Measurements from ENCODE around the gene CDC14A. TPM values are rescaled to one million over a fixed set of nuclear protein-coding genes. Genes with fewer than 3 reads are reported as not detected.

The CDC14A gene
- total RNA-seq, 1 experiment from 2014 or later = 6.8 TPM

DNA sequence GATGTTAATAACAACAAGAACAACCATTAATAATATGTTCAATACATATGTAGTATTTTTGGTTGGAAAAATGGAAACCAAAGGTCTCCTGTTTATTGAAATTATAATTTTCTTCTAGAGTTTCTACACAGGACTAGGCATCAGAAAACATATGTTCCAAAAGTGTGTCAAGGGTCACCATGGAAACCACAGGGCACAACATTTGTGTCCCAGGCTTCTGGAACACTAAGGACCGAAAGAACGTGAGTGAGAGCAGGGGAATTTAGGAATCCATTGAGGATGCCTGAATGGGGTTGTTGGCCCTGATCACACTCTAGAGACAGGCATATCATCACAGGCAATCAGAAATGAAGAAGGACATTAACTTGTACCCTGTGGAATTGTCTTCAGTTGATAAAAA, 7.5 kb upstream of the CDC14A start:
- H3K9me3 ChIP-seq (ENCODE audit: low read depth, low read length, poor library complexity, severe bottlenecking) = no peaks in the 10 kb centered on the region
- H3K4me1 ChIP-seq (ENCODE audit: insufficient read depth, low read length, poor library complexity, severe bottlenecking) = no peaks in the 10 kb centered on the region
- no peak overlapping the region for H3K4me3 ChIP-seq (ENCODE audit: low read depth, low read length, poor library complexity, severe bottlenecking)
- CTCF ChIA-PET = no interaction called here
- H3K27me3 ChIP-seq (replicated peaks; ENCODE audit: insufficient read depth, low read depth, low read length, poor library complexity) = no peaks in the 10 kb centered on the region
- intact Hi-C loops (cut with micrococcal nuclease; ENCODE audit: unreplicated experiment) = no loop called here
- H3K36me3 ChIP-seq (ENCODE audit: insufficient read depth, low read length, poor library complexity, severe bottlenecking) = no peaks in the 10 kb centered on the region
- no peak overlapping the region for H3K27ac ChIP-seq (ENCODE audit: low read depth, low read length, poor library complexity, severe bottlenecking)
- DNase-seq (ENCODE audit: low spot score) = no peak
- POLR2A ChIA-PET (ENCODE audit: low non-redundant PET) = no interaction called here
- no peak for TF ChIP-seq EZH2 (IDR thresholded peaks at IDR 0.05; ENCODE audit: borderline replicate concordance, low read depth, low read length, poor library complexity, severe bottlenecking)
- TF ChIP-seq CTCF (conservative IDR thresholded peaks at IDR 0.05; ENCODE audit: low read depth, low read length) = no peak
- BruUV-seq (replicated peaks) = no TSS peak

DNA sequence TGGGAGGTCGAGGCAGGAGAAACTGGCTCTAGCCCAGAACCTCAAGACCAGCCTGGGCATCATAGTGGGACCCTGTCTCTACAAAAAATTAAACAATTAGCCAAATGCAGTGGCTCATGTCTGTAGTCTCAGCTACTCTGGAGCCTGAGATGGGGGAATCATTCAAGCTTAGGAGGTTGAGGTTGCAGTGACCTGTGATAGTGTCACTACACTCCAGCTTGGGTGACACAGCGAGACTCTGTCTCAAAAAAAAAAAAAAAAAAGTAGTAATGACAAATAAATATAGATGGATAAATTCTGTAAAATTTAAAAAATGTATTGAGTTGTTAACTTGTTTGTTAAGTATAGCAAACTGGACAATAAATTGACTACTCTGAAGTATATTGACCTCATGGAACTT, 5.9 kb upstream of the CDC14A start:
- no TSS peak for BruUV-seq (replicated peaks)
- ChIA-PET CTCF (no interaction called here), POLR2A (ENCODE audit: low non-redundant PET) (no interaction called here)
- TF ChIP-seq CTCF (conservative IDR thresholded peaks at IDR 0.05; ENCODE audit: low read depth, low read length) (no peak), EZH2 (IDR thresholded peaks at IDR 0.05; ENCODE audit: borderline replicate concordance, low read depth, low read length, poor library complexity, severe bottlenecking) (no peak)
- Histone ChIP-seq H3K9me3 (ENCODE audit: low read depth, low read length, poor library complexity, severe bottlenecking) (no peaks in the 10 kb centered on the region), H3K27ac (ENCODE audit: low read depth, low read length, poor library complexity, severe bottlenecking) (no peak overlapping the region), H3K4me3 (ENCODE audit: low read depth, low read length, poor library complexity, severe bottlenecking) (no peak overlapping the region), H3K4me1 (ENCODE audit: insufficient read depth, low read length, poor library complexity, severe bottlenecking) (peaks cover 7% of the 10 kb centered on the region), H3K27me3 (replicated peaks; ENCODE audit: insufficient read depth, low read depth, low read length, poor library complexity) (no peaks in the 10 kb centered on the region), H3K36me3 (ENCODE audit: insufficient read depth, low read length, poor library complexity, severe bottlenecking) (no peaks in the 10 kb centered on the region)
- DNase-seq (ENCODE audit: low spot score) = no peak
- intact Hi-C loops (cut with micrococcal nuclease; ENCODE audit: unreplicated experiment) = no loop called here

DNA sequence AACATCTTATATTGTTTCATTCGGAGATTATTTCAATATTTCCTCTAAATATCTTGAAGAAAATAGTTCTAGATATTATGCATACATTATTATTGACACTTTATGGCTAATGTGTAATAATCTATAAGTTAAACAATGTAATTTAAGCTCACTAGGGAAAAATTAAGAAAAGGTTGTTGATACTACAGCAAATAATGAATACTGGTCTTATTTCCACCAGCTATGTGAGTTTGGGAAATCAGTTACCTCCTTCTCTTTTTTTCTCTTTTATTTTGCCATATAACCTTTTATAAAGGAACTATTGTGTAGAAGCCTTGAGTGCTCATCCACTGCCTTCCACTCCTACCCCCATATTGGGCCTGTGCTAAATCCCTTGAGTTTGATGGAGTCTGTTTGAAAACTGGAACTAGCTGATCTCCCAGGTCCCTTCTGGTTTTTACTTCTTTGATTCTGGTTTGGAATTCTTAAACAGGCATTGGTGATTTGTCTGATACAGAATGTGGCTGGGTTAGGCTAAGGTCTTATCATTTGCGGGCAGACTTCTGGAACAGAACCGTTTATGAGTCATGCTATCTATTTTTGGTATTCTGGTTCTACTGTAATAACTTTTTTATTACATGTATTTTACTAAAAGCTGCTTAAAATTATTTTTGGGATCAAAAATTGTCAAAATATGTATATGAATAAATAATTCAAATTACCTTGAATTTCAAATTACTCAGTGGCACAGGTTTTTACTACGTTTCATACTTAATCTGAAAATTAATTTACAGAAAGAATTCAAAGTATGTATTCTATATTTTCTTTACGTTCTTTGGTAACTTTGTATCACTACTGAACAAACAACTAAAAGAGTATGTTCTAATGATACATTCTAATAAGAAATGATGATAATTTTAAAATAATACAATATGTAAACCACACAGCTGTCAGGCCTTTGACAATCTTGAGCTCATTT, 5.0 kb upstream of the CDC14A start:
- POLR2A ChIA-PET (ENCODE audit: low non-redundant PET) = no interaction called here

More for the DNA sequence above, 5.0 kb upstream of the CDC14A start:
- DNase-seq (ENCODE audit: low spot score) = no peak
- no peak overlapping the region for H3K27ac ChIP-seq (ENCODE audit: low read depth, low read length, poor library complexity, severe bottlenecking)
- H3K9me3 ChIP-seq (ENCODE audit: low read depth, low read length, poor library complexity, severe bottlenecking) = no peaks in the 10 kb centered on the region
- CTCF ChIA-PET = no interaction called here
- no peaks in the 10 kb centered on the region for H3K27me3 ChIP-seq (replicated peaks; ENCODE audit: insufficient read depth, low read depth, low read length, poor library complexity)
- TF ChIP-seq CTCF (conservative IDR thresholded peaks at IDR 0.05; ENCODE audit: low read depth, low read length) (no peak), EZH2 (IDR thresholded peaks at IDR 0.05; ENCODE audit: borderline replicate concordance, low read depth, low read length, poor library complexity, severe bottlenecking) (no peak)
- no peak overlapping the region for H3K4me3 ChIP-seq (ENCODE audit: low read depth, low read length, poor library complexity, severe bottlenecking)
- no peaks in the 10 kb centered on the region for H3K36me3 ChIP-seq (ENCODE audit: insufficient read depth, low read length, poor library complexity, severe bottlenecking)
- peaks cover 7% of the 10 kb centered on the region for H3K4me1 ChIP-seq (ENCODE audit: insufficient read depth, low read length, poor library complexity, severe bottlenecking)
- intact Hi-C loops (cut with micrococcal nuclease; ENCODE audit: unreplicated experiment) = no loop called here
- BruUV-seq (replicated peaks) = no TSS peak
